ENCODE data around the gene DLD. TPM values are rescaled to one million over a fixed set of nuclear protein-coding genes. Genes with fewer than 3 reads are reported as not detected.
"Not testable (repeated sequence)": the region's sequence is repeated elsewhere in the genome, so short reads cannot be mapped to it uniquely, and the experiment has no call there.

DLD gene
- total RNA-seq, 2 donors from 2014 or later, result 77.4 to 84.1 TPM

DNA sequence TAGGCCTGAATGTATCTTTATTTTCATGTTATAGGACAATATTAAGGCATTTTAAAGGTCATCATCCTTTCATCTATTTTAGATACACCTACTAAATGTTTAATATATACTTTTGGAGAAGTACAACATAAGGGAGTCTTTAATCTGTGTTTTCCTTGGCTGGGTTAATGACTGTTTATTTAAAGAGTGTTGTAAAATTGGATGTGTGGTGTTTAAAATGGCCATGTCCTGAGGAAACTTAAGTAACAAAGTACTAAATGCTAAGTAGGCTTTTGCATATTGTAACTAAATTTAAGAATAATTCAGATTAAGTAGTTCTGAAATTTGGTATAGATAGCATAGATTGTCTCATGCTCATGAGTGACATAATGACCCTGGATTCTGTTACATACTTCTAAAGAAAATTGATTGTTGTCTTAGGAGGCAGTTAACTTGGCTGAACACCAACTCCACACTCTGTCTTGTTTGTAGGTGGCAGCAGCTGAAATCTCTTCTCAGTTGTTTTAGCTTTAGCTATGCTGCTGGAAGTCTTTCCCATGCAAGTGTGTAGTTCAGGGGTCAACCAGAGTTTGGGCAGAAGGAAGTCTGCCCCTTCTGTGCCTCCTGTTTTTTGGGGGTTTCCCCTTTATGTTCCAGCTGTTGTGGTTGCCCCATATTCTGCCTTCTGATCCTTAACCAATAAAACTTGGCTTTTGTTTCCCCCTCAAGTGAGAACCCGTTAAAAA is 29.2 kb downstream of the DLD start:
- no peaks in the 10 kb centered on the region for H3K36me3 ChIP-seq
- WGBS, result 4% methylated on average over 1 of the region's 1 CpG

DNA sequence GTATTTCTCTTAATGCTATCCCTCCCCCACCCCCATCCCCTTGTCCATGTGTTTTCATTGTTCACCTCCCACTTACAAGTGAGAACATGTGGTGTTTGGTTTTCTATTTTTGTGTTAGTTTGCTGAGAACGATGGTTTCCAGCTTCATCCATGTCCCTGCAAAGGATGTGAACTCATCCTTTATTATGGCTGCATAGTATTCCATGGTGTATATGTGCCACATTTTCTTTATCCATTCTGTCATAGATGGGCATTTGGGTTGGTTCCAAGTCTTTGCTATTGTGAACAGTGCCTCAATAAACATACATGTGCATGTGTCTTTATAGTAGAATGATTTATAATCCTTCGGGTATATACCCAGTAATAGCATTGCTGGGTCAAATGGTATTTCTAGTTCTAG is 30.8 kb downstream of the DLD start:
- H3K27me3 ChIP-seq (replicated peaks; ENCODE audit: insufficient read depth); intact Hi-C loops (cut with DNase I); H3K4me3 ChIP-seq; DNase-seq (ENCODE audit: low spot score); H3K36me3 ChIP-seq; H3K4me1 ChIP-seq (replicated peaks); H3K9me3 ChIP-seq; H3K27ac ChIP-seq: not testable (repeated sequence)
- WGBS, result 54% methylated on average over 2 of the region's 2 CpGs

More for the DNA sequence above, 29.2 kb downstream of the DLD start:
- TF ChIP-seq POLR2AphosphoS5 (IDR thresholded peaks at IDR 0.05) (no peak), POLR2A (IDR thresholded peaks at IDR 0.05) (no peak)
- TF ChIP-seq, protein P1, sequence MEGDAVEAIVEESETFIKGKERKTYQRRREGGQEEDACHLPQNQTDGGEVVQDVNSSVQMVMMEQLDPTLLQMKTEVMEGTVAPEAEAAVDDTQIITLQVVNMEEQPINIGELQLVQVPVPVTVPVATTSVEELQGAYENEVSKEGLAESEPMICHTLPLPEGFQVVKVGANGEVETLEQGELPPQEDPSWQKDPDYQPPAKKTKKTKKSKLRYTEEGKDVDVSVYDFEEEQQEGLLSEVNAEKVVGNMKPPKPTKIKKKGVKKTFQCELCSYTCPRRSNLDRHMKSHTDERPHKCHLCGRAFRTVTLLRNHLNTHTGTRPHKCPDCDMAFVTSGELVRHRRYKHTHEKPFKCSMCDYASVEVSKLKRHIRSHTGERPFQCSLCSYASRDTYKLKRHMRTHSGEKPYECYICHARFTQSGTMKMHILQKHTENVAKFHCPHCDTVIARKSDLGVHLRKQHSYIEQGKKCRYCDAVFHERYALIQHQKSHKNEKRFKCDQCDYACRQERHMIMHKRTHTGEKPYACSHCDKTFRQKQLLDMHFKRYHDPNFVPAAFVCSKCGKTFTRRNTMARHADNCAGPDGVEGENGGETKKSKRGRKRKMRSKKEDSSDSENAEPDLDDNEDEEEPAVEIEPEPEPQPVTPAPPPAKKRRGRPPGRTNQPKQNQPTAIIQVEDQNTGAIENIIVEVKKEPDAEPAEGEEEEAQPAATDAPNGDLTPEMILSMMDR (IDR thresholded peaks at IDR 0.05), result no peak
- no peak for DNase-seq (ENCODE audit: low spot score)
- H3K4me3 ChIP-seq, result no peak overlapping the region
- no peaks in the 10 kb centered on the region for H3K27me3 ChIP-seq (replicated peaks; ENCODE audit: insufficient read depth)
- no peaks in the 10 kb centered on the region for H3K4me1 ChIP-seq (replicated peaks)
- intact Hi-C loops (cut with DNase I), result no loop called here
- H3K27ac ChIP-seq, result no peak overlapping the region
- H3K9me3 ChIP-seq, result no peaks in the 10 kb centered on the region

DNA sequence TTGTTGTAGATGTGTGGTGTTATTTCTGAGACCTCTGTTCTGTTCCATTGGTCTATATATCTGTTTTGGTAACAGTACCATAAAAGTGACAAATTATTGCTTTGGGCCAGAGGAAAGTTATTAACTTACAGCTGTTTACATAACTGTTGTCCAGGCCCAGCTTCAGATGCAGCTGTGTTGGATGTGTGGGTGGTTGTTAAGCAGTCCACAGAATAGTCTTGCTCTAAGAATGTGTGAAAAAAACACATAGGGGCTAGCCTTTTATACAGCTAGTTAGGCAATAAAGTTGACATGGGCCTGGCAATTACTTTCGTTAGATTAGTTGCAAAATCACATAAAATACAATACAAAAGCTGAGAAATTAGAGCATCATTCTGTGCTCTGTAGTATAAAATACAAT is 31.9 kb downstream of the DLD start:
- no peak overlapping the region for H3K27ac ChIP-seq
- 50% methylated on average over 1 of the region's 1 CpG for WGBS
- TF ChIP-seq, protein P1 (IDR thresholded peaks at IDR 0.05), result no peak
- TF ChIP-seq POLR2AphosphoS5 (IDR thresholded peaks at IDR 0.05) (no peak), POLR2A (IDR thresholded peaks at IDR 0.05) (no peak)

DNA sequence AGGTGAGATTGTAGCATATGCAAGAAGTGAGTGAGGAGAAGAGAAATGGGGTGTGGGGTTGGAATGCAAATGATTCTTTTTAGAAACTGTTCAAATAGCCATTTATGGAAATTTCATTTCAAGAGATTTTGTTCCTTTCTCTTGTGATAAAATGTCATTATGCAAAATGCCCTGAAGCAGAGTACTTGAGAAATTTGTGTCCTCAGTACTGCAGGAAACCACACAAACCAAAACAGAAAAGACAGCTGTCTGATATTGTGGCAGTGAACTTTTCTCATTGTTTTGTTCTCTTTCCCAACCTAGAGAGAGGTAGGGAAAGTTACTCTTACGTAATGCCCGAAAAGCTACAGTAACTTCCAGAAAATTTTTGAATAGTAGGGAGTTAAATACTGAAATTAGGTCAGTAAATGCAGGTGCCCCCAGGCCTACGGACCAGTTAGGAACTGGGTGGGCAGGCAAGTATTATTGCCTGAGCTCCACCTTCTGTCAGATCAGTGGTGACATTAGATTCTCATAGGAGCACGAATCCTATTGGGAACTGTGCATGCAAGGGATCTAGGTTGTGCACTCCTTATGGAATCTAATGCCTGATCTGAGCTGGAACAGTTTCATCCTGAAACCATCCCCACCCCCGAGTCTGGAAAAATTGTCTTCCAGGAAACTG is 34.0 kb downstream of the DLD start:
- intact Hi-C loops (cut with DNase I), result no loop called here
- Histone ChIP-seq H3K4me1 (replicated peaks) (no peaks in the 10 kb centered on the region), H3K9me3 (no peaks in the 10 kb centered on the region), H3K27ac (no peak overlapping the region), H3K36me3 (no peaks in the 10 kb centered on the region), H3K4me3 (no peak overlapping the region), H3K27me3 (replicated peaks; ENCODE audit: insufficient read depth) (no peaks in the 10 kb centered on the region)
- no peak for DNase-seq (ENCODE audit: low spot score)
- 74% methylated on average over 5 of the region's 5 CpGs for WGBS
- TF ChIP-seq POLR2AphosphoS5 (IDR thresholded peaks at IDR 0.05) (no peak), POLR2A (IDR thresholded peaks at IDR 0.05) (no peak)
- TF ChIP-seq, protein P1 (IDR thresholded peaks at IDR 0.05), result no peak

More for the DNA sequence above, 31.9 kb downstream of the DLD start:
- Histone ChIP-seq H3K9me3 (no peaks in the 10 kb centered on the region), H3K4me3 (no peak overlapping the region), H3K4me1 (replicated peaks) (no peaks in the 10 kb centered on the region), H3K36me3 (no peaks in the 10 kb centered on the region), H3K27me3 (replicated peaks; ENCODE audit: insufficient read depth) (no peaks in the 10 kb centered on the region)
- intact Hi-C loops (cut with DNase I), result no loop called here
- DNase-seq (ENCODE audit: low spot score), result no peak

DNA sequence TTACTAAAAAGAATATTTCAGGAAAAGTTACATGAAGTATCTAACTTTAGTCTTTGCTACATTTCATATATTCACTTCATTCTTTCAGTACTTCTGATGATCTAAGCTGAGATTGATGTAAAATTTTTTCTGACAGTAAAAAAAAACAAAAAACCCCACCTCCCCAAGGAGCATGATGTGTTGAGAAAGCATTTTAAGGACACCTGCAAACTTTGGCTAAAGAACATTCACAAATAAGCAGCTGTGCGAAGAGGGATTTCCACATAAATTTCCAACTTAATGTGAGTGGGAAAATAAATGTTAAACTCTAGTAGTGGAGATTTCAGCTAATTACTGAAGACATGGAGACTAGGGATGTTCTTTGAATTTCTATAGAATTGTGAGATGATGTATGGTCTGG is 35.5 kb downstream of the DLD start:
- no peak for DNase-seq (ENCODE audit: low spot score)
- TF ChIP-seq POLR2A (IDR thresholded peaks at IDR 0.05) (no peak), POLR2AphosphoS5 (IDR thresholded peaks at IDR 0.05) (no peak)
- TF ChIP-seq, protein P1 (IDR thresholded peaks at IDR 0.05), result no peak
- 83% methylated on average over 1 of the region's 1 CpG for WGBS
- H3K27ac ChIP-seq, result no peak overlapping the region
- no peaks in the 10 kb centered on the region for H3K9me3 ChIP-seq
- no peaks in the 10 kb centered on the region for H3K4me1 ChIP-seq (replicated peaks)
- no peaks in the 10 kb centered on the region for H3K36me3 ChIP-seq
- no peak overlapping the region for H3K4me3 ChIP-seq
- no peaks in the 10 kb centered on the region for H3K27me3 ChIP-seq (replicated peaks; ENCODE audit: insufficient read depth)
- intact Hi-C loops (cut with DNase I), result no loop called here
